HG03432 (cell line): Measurements from ENCODE around the gene CEP68.
A peak's percentile ranks its signal among the peaks of the same experiment; 100 is the strongest.
"Not testable (repeated sequence)": the region's sequence is repeated elsewhere in the genome, so short reads cannot be mapped to it uniquely, and the experiment has no call there.

Source experiments
- ATAC-seq: cut with Tn5 transposase; IDR thresholded peaks from one replicate; pipeline ENCODE4 v1.9.1; 2021; ENCODE audit warnings: mild to moderate bottlenecking, moderate library complexity; ENCODE audit not compliant: unreplicated experiment

Gene CEP68

GRCh38 chr2:65125457-65125856 is 69.2 kb downstream of the CEP68 start:
- ATAC-seq: not testable (repeated sequence)

GRCh38 chr2:65128297-65129190 is 72.3 kb downstream of the CEP68 start:
- no peak for ATAC-seq

GRCh38 chr2:65129286-65129825 is 73.1 kb downstream of the CEP68 start:
- peak; percentile 3 for ATAC-seq

GRCh38 chr2:65129826-65130663 is 73.8 kb downstream of the CEP68 start, which contains the start of gene RAB1A:
RAB1A (minus strand) TSS chr2:65130106; CDS start chr2:65129915, 191 bp downstream.
- peak; percentile 97 for ATAC-seq

- peak; percentile 37 for ATAC-seq
Observed at GRCh38 chr2:65130664-65131175, 74.5 kb downstream of the CEP68 start.

GRCh38 chr2:65132930-65133329 is 76.7 kb downstream of the CEP68 start:
- ATAC-seq: not testable (repeated sequence)

GRCh38 chr2:65133626-65134025 is 77.4 kb downstream of the CEP68 start:
- ATAC-seq: no peak

GRCh38 chr2:65134158-65134557 is 77.9 kb downstream of the CEP68 start:
- ATAC-seq: no peak

GRCh38 chr2:65136253-65136652 is 80.0 kb downstream of the CEP68 start:
- ATAC-seq: no peak
